GM12891 (cell line): ENCODE results near the gene USH2A.

Experiments used
- POLR2A ChIP-seq: IDR thresholded peaks from 2 replicates; pipeline ENCODE4 v1.6.1; 2011; ENCODE audit warnings: low read depth, low read length, control low read depth
- SPI1 ChIP-seq: IDR thresholded peaks from 2 replicates; pipeline ENCODE4 v1.6.1; 2011; ENCODE audit warnings: low read depth, low read length, control low read depth
- TAF1 ChIP-seq: IDR thresholded peaks from 2 replicates; pipeline ENCODE4 v1.6.1; 2011; ENCODE audit warnings: low read depth, low read length, control low read depth

DNA sequence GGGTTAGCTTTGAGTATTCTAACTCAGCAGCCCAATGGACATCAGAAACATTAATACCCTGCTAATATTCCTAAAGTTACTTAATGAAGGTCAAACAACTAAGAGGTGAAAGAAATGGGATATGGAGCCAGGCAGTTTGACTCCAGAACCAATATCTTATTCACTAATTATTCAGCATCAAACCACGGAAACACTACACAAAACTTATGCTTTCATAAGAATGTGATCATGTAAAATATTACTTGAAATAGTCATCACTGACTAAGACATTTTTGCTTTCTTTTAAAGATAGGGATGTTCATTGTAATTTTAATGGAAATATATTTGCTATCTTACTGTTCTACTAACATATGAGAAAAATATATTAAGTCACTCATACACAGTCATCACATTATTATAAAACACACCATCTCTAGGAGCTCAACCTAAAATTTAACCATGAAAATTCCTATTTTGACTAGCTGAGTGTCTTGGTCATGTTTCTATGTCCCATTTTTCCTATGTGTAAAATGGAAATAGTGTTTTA, 615.3 kb downstream of the USH2A start:
- no peak for TF ChIP-seq TAF1
- TF ChIP-seq POLR2A, result no peak
- TF ChIP-seq SPI1, result no peak
